Left lung (tissue), 8 donors: ENCODE data around the gene MBD3L2. TPM values are rescaled to one million over a fixed set of nuclear protein-coding genes. Genes with fewer than 3 reads are reported as not detected.

Source experiments
- polyA plus RNA-seq, 6 donors: library from polyadenylated mRNA; unstranded; fragments of 120-200 nt; gene quantifications; one replicate each; pipeline ENCODE4 v1.2.1, GENCODE V29; 2013; ENCODE audit not compliant: insufficient read length in 6 of 6
- total RNA-seq, 2 donors: library from RNA; stranded (reverse); fragmentation: NEBNext Ultra II Directional; extraction: Animal tissue kit (Norgen Biotek cat#: 25700); gene quantifications; one replicate each; pipeline ENCODE4 v1.2.1, GENCODE V29; 2021
- donor health status: DM: no; HTN: yes; CAD: no.
- donor health status: DM: no; HTN: no; CAD: no.

MBD3L2 gene
- total and polyA plus RNA-seq, 8 donors: not detected

Other genes with a start within 250 kb of the MBD3L2 start
- 10 to 100 TPM in 1 of 2 donors, 1 to 10 TPM in 1; 1.3 to 15.2 TPM for gene ADGRE1, start 161.7 kb upstream of the MBD3L2 start, total RNA-seq
- gene ADGRE1, start 161.7 kb upstream of the MBD3L2 start, polyA plus RNA-seq: under 1 TPM; 0.09 to 0.55 (median 0.24) TPM
- not detected for gene MBD3L2B, start 27.9 kb upstream of the MBD3L2 start, total RNA-seq
- not detected for gene MBD3L2B, start 27.9 kb upstream of the MBD3L2 start, polyA plus RNA-seq
- not detected for gene MBD3L5, start 18.7 kb upstream of the MBD3L2 start, total RNA-seq
- not detected for gene MBD3L5, start 18.7 kb upstream of the MBD3L2 start, polyA plus RNA-seq
- not detected for gene MBD3L4, start 9.1 kb upstream of the MBD3L2 start, total RNA-seq
- gene MBD3L4, start 9.1 kb upstream of the MBD3L2 start, polyA plus RNA-seq: not detected
- gene MBD3L3, start 9.4 kb downstream of the MBD3L2 start, total RNA-seq: not detected
- not detected for gene MBD3L3, start 9.4 kb downstream of the MBD3L2 start, polyA plus RNA-seq
- 10 to 100 TPM in 1 of 2 donors, 1 to 10 TPM in 1; 7.8 to 10.5 TPM for gene ZNF557, start 20.4 kb downstream of the MBD3L2 start, total RNA-seq
- gene ZNF557, start 20.4 kb downstream of the MBD3L2 start, polyA plus RNA-seq: 1 to 10 TPM; 8.8 to 10.0 (median 9.7) TPM
- gene INSR, start 245.1 kb downstream of the MBD3L2 start, total RNA-seq: 10 to 100 TPM; 21.2 to 22.8 TPM
- 10 to 100 TPM; 14.0 to 18.7 (median 17.6) TPM for gene INSR, start 245.1 kb downstream of the MBD3L2 start, polyA plus RNA-seq